Esophagus squamous epithelium (tissue), 4 donors: ENCODE results near the gene FN3KRP.

Experiments used
- POLR2A ChIP-seq, 4 donors: fragments of 450-650 bp; IDR thresholded peaks; one replicate each; pipeline ENCODE4 v1.6.1; 2017; ENCODE audit warnings: antibody characterized with exemption in 4 of 4, mild to moderate bottlenecking in 4 of 4, moderate library complexity in 3 of 4
- TF ChIP-seq, protein P1 (sequence below), 6 experiments: fragments of 450-650 bp in 4 of 6; fragments of 200-600 bp in 2 of 6; sonication (generic) in 2 of 6; IDR thresholded peaks; one replicate each; pipeline ENCODE4 v1.5.1; 2016 to 2019; ENCODE audit warnings: antibody characterized with exemption in 6 of 6, mild to moderate bottlenecking in 4 of 6, moderate library complexity in 4 of 6

DNA sequence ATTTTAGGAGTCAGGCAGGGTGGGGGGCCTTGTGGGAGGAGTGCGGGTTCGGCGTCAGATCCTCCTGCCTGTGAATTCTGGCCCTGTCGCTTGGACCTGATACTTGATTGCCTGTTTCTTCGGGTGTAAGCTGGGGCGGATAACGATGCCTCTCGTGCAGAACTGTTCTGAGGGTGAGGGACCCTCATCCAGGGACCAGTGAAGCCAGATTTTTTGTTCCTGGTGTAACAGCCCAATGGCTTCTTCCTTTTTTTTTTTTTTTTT, 36.6 kb downstream of the FN3KRP start:
- TF ChIP-seq, protein P1, sequence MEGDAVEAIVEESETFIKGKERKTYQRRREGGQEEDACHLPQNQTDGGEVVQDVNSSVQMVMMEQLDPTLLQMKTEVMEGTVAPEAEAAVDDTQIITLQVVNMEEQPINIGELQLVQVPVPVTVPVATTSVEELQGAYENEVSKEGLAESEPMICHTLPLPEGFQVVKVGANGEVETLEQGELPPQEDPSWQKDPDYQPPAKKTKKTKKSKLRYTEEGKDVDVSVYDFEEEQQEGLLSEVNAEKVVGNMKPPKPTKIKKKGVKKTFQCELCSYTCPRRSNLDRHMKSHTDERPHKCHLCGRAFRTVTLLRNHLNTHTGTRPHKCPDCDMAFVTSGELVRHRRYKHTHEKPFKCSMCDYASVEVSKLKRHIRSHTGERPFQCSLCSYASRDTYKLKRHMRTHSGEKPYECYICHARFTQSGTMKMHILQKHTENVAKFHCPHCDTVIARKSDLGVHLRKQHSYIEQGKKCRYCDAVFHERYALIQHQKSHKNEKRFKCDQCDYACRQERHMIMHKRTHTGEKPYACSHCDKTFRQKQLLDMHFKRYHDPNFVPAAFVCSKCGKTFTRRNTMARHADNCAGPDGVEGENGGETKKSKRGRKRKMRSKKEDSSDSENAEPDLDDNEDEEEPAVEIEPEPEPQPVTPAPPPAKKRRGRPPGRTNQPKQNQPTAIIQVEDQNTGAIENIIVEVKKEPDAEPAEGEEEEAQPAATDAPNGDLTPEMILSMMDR (IDR thresholded peaks at IDR 0.05) = no peak
- no peak for TF ChIP-seq POLR2A (IDR thresholded peaks at IDR 0.05)
